ENCODE measurements around the gene SCAANT1. TPM values are rescaled to one million over a fixed set of nuclear protein-coding genes. Genes with fewer than 3 reads are reported as not detected.

The SCAANT1 gene
- total RNA-seq, 2 experiments from 2014 or later: not detected

DNA sequence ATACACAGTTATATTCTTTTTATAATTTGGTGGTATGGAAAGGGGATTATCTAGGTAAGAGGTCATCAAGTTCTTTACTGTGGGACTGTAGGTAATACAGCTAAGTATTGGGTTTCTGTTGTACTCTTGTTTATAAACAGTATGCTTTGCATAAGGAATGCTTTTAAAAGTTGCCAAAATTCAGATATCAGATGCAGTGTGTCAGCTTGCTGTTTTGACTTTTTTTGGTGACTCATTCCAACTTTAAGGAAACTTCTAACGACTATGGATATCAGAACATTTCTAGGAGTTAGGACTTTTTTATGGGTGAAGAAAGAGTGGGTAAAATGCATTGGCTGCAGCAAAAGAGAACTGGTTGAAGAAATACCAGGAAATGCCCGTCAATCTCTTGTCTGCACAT is 2.8 kb downstream of the SCAANT1 start:
- no peaks in the 10 kb centered on the region for H3K9me3 Mint-ChIP-seq
- no peak overlapping the region for H3K4me3 Mint-ChIP-seq
- no peaks in the 10 kb centered on the region for H3K27me3 Mint-ChIP-seq
- H3K4me1 Mint-ChIP-seq: peaks cover 41% of the 10 kb centered on the region
- POLR2A ChIA-PET: interaction anchor here (1.2 to 3.1 kb wide), 6 partner anchors 13 to 70 kb away, joined by 3 to 25 read pairs (median 4); partner anchors contain the start of genes ATXN7 and THOC7
- no peak overlapping the region for H3K27ac Mint-ChIP-seq
- CTCF ChIA-PET: no interaction called here
- DNase-seq: no peak
- peaks cover 31% of the 10 kb centered on the region for H3K36me3 Mint-ChIP-seq (ENCODE audit: low read depth)

DNA sequence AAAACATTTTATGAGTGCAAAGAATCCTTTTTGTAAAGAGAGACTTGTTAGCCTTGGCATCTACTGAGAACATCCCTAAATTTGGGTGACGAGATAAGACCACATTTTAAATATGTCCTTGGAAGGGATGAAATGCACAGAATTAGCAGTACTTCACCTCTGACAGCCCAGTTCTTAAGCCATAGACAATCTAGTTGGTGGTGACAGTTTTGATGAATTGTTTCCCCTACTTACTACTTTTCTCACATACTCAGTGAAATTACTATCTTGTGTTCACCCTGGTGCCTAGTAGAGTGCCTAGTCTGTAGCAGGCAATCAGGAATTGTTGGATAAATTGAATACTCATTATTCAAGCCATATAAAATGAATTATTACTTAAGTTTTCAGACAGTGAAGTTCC is 3.4 kb downstream of the SCAANT1 start:
- ChIA-PET POLR2A (interaction anchor here (1.2 to 1.6 kb wide), 3 partner anchors 30 to 70 kb away, joined by 3 to 4 read pairs (median 3); no protein-coding TSS in a partner anchor), CTCF (no interaction called here)
- H3K36me3 Mint-ChIP-seq (ENCODE audit: low read depth): peaks cover 24% of the 10 kb centered on the region
- H3K27me3 Mint-ChIP-seq: no peaks in the 10 kb centered on the region
- H3K27ac Mint-ChIP-seq: no peak overlapping the region
- H3K4me1 Mint-ChIP-seq: peaks cover 34% of the 10 kb centered on the region
- DNase-seq: no peak
- H3K9me3 Mint-ChIP-seq: no peaks in the 10 kb centered on the region
- H3K4me3 Mint-ChIP-seq: no peak overlapping the region

DNA sequence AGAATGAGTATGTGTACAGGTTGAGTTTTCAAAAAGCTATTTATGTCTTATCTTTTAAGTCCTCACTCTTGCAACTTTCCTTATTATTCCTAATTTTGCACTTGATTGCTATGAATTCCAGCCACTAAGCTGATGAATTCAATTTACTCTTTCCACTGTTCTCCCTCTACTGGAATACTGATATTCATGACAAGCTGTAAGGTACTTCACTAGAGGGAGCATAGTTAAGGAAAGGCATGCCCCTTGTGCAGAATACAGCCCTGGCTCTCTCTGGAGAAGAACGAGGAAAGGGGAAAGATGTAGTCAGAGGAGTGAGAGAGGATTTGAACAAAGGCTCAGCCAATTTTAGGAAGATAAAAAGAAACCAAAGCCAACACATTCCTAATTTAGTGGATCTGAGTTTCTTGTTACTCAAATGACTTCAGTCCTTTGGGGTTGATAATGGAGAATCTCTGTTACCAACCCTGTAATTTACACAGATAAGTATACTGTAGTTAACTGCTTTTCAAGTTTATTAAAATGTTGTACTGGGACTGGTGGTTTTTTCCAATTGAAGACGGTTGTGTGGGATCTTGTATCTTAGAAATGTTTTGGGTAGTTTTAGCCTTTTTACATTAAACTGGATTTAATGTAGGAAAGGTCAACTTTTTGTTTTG is 4.0 kb downstream of the SCAANT1 start:
- H3K27ac Mint-ChIP-seq: no peak overlapping the region
- CTCF ChIA-PET: no interaction called here

DNA sequence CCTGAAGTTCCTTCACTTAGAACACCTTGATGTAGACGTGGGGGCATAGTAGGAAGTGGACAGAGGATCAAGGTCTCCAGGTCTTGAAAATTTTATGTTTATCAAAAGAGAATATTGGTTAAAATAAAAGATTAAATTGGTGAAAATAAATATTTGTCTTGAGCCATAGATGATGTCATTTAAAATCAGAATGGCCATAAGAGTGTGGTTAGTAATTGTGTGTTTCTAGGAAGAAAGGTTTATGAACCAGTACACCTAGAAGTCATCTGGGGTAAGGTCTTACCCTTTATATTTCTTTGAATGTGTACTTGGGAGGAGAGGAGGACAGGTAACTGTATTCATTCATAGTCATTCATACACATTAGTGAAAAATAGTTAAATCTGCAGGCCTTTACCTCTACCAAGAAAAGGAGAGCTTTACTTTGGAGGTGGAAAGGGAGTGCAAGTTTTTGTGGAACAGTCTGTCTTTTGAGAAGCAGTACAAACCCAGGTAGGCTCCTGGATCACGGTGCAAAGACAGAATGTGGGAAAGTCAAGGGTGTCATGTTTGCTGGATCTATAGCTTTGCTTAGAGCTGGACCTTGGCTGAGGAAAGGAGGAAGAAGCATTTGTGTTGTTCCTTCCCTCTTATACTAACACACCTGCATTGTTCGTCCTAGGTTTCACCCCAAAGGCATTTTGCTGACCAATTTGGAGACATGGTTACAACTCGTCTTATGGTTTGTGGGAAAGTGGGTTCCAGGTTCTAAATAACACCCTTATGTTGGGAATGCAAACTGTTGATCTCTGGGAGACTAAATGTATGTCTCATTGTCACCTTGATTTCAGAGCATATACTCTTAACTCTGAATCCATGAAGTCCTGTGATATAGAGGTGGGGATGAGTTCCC is 6.2 kb downstream of the SCAANT1 start:
- Mint-ChIP-seq H3K36me3 (ENCODE audit: low read depth) (peaks cover 33% of the 10 kb centered on the region), H3K4me3 (no peak overlapping the region), H3K27me3 (no peaks in the 10 kb centered on the region), H3K4me1 (peaks cover 26% of the 10 kb centered on the region), H3K27ac (no peak overlapping the region), H3K9me3 (no peaks in the 10 kb centered on the region)
- DNase-seq: no peak
- ChIA-PET CTCF (no interaction called here), POLR2A (no interaction called here)

More for the DNA sequence above, 4.0 kb downstream of the SCAANT1 start:
- Mint-ChIP-seq H3K4me1 (peaks cover 28% of the 10 kb centered on the region), H3K4me3 (no peak overlapping the region), H3K36me3 (ENCODE audit: low read depth) (peaks cover 22% of the 10 kb centered on the region), H3K9me3 (no peaks in the 10 kb centered on the region), H3K27me3 (no peaks in the 10 kb centered on the region)
- POLR2A ChIA-PET: no interaction called here
- DNase-seq: no peak

DNA sequence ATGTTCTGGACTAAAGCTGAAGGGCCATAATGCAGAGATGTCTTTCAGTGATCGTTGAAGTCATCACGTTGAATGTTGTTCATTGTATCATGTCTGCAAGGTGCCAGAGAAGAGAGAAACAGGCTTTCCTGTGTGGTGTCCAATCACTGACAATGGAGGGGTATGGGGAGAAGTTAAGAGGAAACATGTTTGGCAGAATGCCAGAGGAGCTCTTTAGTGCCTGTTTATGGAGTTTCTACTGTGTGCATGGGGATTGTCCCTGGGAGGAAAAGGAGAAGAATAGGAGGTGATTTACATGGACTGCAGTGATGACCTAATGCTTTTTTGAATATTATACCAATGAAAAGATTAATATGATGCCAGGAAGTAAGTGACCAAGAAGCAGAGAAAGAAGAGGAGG is 11.7 kb downstream of the SCAANT1 start:
- Mint-ChIP-seq H3K4me3 (no peak overlapping the region), H3K27ac (peak overlapping the region; percentile 1), H3K9me3 (no peaks in the 10 kb centered on the region), H3K36me3 (ENCODE audit: low read depth) (peaks cover 52% of the 10 kb centered on the region), H3K27me3 (no peaks in the 10 kb centered on the region), H3K4me1 (peaks cover 31% of the 10 kb centered on the region)
- CTCF ChIA-PET: no interaction called here
- no peak for DNase-seq
- POLR2A ChIA-PET: no interaction called here

DNA sequence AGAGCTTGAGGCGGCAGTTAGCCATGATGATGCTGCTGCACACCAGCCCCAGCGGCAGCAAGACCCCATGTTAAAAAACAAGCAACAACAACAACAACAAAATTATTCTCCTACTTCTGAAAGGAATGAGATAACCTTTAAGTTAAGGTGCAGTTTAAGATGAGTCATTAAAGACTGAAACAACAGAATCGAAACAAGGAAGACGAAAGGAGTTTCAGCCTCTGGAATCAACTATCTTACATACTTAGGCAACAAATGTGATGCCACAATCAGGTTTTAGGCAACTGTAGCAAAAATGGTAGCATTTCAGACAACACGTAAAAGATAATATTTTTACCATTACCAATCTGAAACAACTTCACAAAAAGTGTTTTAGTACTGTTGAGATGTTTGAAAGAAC is 12.2 kb downstream of the SCAANT1 start:
- ChIA-PET POLR2A (no interaction called here), CTCF (no interaction called here)
- no peaks in the 10 kb centered on the region for H3K9me3 Mint-ChIP-seq
- H3K4me3 Mint-ChIP-seq: no peak overlapping the region
- H3K4me1 Mint-ChIP-seq: peaks cover 36% of the 10 kb centered on the region
- H3K27me3 Mint-ChIP-seq: no peaks in the 10 kb centered on the region
- peak overlapping the region; percentile 1 for H3K27ac Mint-ChIP-seq
- DNase-seq: no peak
- H3K36me3 Mint-ChIP-seq (ENCODE audit: low read depth): peaks cover 52% of the 10 kb centered on the region

DNA sequence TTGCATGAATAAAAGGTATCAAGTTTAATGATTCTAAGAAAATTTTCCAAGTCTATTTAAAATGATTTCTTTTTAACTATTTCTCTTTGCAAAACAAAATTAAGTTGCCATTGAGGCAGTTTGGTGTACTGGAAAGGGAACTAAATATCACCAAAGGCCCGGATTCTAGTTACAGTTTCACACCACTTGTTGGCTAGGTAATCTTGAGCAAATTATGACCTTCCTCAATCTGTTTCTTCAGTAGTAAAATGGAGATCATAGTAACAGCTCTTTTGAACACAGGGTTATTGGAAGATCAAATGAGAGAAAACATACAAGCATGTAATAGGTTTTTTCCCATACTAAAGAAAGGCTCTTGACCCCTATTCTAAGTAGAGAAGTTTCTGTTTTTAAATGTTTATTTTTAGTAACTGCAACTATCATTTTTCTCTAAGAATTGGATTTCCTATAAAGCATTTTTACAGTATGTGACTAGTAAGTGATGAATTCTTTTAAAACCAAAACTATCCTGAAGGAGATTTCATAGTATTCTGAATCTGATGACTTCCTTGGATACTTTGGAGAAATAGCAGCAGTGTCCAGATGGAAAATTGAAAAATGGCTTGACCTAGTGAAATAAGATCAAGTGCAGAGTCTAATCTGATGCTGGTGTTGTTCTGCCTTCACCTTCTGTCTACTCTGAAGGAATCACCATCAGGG is 15.7 kb downstream of the SCAANT1 start:
- no peak overlapping the region for H3K27ac Mint-ChIP-seq
- ChIA-PET CTCF (no interaction called here), POLR2A (interaction anchor here (1.1 kb wide), 1 partner anchor 13 kb away, joined by 3 read pairs; no protein-coding TSS in a partner anchor)
- H3K9me3 Mint-ChIP-seq: no peaks in the 10 kb centered on the region
- H3K36me3 Mint-ChIP-seq (ENCODE audit: low read depth): peaks cover 51% of the 10 kb centered on the region
- DNase-seq: no peak
- no peaks in the 10 kb centered on the region for H3K27me3 Mint-ChIP-seq
- H3K4me3 Mint-ChIP-seq: no peak overlapping the region
- H3K4me1 Mint-ChIP-seq: peaks cover 37% of the 10 kb centered on the region

DNA sequence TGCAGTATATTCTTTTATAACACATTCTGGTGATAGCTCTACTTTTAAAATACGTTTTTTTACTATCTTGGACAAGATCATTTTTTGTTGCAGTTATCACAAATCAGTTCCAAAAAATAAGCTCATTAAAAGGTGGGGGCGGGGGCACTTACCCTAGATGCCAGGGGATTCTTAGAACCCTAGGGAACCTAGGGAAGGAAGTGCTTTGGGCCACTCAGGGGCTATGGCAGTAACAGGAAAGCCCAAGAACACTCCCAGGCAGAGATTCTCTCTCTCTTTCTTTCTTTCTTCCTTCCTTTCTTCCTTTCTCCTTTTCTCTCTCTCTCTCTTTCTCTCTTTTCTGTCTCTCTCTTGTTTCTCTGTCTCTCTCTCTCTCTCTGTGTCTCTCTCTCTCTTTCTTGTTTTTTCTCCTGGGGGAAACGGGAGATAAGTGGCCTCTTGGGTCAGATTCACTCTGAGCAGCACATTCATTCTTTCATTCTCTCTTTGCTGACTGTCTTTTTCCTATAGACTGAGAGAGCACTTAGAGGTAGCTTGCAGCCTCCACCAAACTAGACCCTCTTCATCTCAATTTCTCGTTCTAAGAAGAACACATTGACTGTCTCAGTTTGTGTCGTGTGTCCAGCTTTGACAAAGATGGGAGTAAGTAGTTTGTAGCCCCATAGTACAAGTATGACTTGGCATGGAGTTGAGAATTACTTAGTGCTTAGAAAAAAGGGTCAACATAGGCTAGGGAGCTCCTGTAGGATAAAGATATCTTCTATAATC is 16.6 kb downstream of the SCAANT1 start:
- peaks cover 34% of the 10 kb centered on the region for H3K4me1 Mint-ChIP-seq
- POLR2A ChIA-PET: no interaction called here
- H3K4me3 Mint-ChIP-seq: no peak overlapping the region
- H3K36me3 Mint-ChIP-seq (ENCODE audit: low read depth): peaks cover 48% of the 10 kb centered on the region
- CTCF ChIA-PET: interaction anchor here (0.6 kb wide), 1 partner anchor 363 kb away, joined by 3 read pairs; no protein-coding TSS in a partner anchor
- no peaks in the 10 kb centered on the region for H3K9me3 Mint-ChIP-seq
- no peak overlapping the region for H3K27ac Mint-ChIP-seq
- no peaks in the 10 kb centered on the region for H3K27me3 Mint-ChIP-seq
- DNase-seq: no peak

DNA sequence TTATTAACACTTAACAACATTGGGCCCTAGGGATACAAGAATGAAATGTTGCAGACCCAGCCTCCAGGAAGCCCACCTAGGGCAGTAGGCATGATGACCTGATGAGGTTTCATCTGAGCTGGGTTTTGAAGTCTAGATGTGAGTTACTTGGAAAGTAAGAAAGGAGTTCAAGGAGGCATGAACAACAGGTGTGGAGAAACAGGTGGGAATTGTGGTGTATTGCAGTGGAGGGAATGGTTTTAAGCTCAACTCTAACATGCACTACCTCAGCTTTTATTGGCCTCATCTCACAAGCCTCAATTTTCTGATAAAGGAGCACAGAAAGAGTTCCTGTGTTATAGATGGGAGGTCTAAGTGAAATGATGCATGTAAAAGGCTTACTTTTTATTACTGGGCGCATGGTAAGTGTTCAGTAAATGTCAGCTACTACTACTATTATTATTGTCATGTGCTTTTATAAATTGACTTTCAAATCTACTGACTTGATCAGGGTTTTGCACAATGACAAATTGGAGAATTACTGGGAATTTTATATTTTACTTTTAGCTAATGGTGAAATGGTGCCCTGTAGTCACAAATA is 19.3 kb downstream of the SCAANT1 start:
- H3K9me3 Mint-ChIP-seq: no peaks in the 10 kb centered on the region
- H3K4me3 Mint-ChIP-seq: no peak overlapping the region
- ChIA-PET POLR2A (interaction anchor here (1.0 kb wide), 1 partner anchor 17 kb away, joined by 5 read pairs; no protein-coding TSS in a partner anchor), CTCF (no interaction called here)
- H3K27me3 Mint-ChIP-seq: no peaks in the 10 kb centered on the region
- no peak overlapping the region for H3K27ac Mint-ChIP-seq
- DNase-seq: no peak
- peaks cover 29% of the 10 kb centered on the region for H3K36me3 Mint-ChIP-seq (ENCODE audit: low read depth)
- peaks cover 21% of the 10 kb centered on the region for H3K4me1 Mint-ChIP-seq

DNA sequence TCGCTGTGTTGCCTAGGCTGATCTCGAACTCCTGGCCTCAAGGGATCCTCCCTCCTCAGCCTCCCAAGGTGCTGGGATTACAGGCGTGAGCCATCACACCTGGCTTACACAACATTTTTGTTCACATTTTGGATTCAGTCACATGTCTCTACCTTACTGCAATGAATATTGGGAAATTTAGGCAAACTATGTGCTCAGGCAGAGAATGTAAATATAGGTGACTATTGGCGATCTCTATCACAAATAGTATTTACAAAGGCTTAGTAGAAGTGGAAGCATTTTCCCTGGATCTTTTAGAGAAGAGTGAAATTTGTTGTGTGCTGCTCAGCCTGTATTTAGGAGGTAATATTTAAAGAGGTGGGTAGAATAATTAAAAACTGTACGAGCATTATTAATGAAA is 20.7 kb downstream of the SCAANT1 start:
- ChIA-PET CTCF (no interaction called here), POLR2A (no interaction called here)
- H3K4me3 Mint-ChIP-seq: no peak overlapping the region
- H3K9me3 Mint-ChIP-seq: no peaks in the 10 kb centered on the region
- peaks cover 28% of the 10 kb centered on the region for H3K4me1 Mint-ChIP-seq
- DNase-seq: no peak
- H3K27me3 Mint-ChIP-seq: no peaks in the 10 kb centered on the region
- no peak overlapping the region for H3K27ac Mint-ChIP-seq
- peaks cover 25% of the 10 kb centered on the region for H3K36me3 Mint-ChIP-seq (ENCODE audit: low read depth)

DNA sequence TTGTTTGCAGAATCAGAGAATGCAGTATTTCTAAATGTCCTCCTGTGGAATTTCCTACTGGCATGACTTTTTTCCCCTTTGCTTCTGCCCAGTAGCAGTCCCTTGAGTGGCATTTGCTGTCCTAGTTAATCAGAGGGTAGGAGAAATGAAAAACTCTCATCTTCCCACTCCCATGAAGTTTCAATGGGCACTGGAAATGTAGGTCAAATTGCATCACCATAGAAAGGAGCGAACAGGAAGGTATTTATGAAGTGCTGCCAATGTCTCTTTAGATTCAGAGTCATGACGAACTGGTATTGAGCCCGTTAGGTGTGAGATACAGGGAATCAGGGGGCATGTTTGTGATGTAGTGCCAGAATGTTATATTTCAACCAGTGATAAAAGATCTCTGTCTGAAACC is 25.3 kb downstream of the SCAANT1 start:
- Mint-ChIP-seq H3K36me3 (ENCODE audit: low read depth) (peaks cover 24% of the 10 kb centered on the region), H3K9me3 (no peaks in the 10 kb centered on the region), H3K27me3 (no peaks in the 10 kb centered on the region), H3K4me3 (no peak overlapping the region), H3K27ac (no peak overlapping the region), H3K4me1 (peaks cover 19% of the 10 kb centered on the region)
- no peak for DNase-seq
- CTCF ChIA-PET: no interaction called here
- POLR2A ChIA-PET: interaction anchor here (0.5 kb wide), 1 partner anchor 11 kb away, joined by 3 read pairs; no protein-coding TSS in a partner anchor

DNA sequence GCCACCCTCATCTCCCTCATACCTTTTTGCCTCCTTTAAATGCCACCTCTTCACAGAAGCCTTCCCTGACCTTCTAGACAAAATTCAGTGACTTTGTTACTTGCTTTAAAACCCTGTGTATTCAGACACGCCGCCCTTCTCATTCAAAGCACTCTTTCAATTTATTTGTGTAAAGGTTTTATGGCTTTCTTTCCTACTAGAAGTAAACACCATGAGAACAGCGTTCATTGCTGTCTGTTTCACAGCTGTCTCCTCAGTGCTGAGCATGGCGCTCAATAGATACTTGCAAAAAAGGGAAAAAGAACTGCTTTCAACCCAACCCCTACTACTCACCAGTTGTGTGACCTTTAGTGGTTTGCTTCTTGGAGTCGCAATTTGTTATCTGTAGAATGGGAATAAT is 31.5 kb downstream of the SCAANT1 start:
- CTCF ChIA-PET: no interaction called here
- no peak overlapping the region for H3K4me3 Mint-ChIP-seq
- peaks cover 24% of the 10 kb centered on the region for H3K36me3 Mint-ChIP-seq (ENCODE audit: low read depth)
- no peaks in the 10 kb centered on the region for H3K9me3 Mint-ChIP-seq
- H3K27ac Mint-ChIP-seq: no peak overlapping the region
- POLR2A ChIA-PET: no interaction called here
- no peak for DNase-seq
- H3K4me1 Mint-ChIP-seq: peaks cover 37% of the 10 kb centered on the region
- no peaks in the 10 kb centered on the region for H3K27me3 Mint-ChIP-seq

All from activated CD4-positive, alpha-beta memory T cell treated with anti-CD3 and anti-CD28 coated beads, Interleukin-2, amount 10 ng/mL, durations not matched to agents 7 days and 5 days (primary cell).